Stimulated activated CD8-positive, alpha-beta memory T cell treated with anti-CD3 and anti-CD28 coated beads, Interleukin-7, amount 100 ng/mL, for 24 hours (primary cell): Measurements from ENCODE around the gene NAA30.
"Not testable (repeated sequence)": the region's sequence is repeated elsewhere in the genome, so short reads cannot be mapped to it uniquely, and the experiment has no call there.

Source experiments
- DNase-seq: peaks from one replicate; pipeline ENCODE4 v3.0.0-alpha.2; 2020; ENCODE audit warnings: low read depth

Gene NAA30

DNA sequence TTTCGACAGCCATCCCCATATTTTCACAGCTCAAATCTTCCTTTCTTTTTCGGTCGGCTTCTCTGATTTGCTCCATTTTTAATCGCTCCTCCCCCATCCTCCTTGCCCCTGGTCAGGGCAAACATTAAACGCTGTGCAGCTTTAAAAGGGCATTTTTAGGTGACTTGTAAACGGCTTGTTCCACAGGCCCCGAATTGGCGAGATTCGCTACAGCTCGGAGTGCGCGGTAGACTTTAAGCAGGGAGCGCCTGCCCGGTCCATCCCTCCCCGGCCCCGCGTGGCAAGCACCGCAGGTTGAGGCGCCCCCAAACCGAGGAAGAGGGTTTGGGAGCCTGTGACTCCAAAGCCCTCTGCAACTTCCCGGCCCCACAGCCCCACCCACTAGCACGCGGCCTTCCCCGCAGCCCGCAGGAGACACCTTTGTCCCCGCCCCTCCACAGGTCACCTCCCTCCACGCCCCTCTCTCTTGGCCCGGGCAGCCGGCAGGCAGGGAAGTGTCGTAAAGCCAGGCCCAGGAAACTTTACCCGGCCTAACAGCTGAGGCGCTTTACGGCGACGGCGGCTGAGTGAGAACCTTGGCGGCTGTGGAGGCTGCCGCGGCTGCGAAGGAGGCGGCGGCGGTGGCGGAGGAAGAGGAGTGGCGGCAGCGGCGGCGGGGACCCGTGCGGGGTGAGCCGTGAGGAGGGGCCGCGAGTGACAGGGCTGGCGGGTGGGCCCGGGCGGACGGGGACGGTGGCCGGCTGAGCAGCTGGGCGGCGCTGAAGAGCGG lies at the start of gene NAA30:
Gene NAA30, plus strand, starts transcription at position 550 of the 769 bp plus-strand sequence. CDS start 372 bp downstream, outside the sequence.
- peak; percentile 83 for DNase-seq

DNA sequence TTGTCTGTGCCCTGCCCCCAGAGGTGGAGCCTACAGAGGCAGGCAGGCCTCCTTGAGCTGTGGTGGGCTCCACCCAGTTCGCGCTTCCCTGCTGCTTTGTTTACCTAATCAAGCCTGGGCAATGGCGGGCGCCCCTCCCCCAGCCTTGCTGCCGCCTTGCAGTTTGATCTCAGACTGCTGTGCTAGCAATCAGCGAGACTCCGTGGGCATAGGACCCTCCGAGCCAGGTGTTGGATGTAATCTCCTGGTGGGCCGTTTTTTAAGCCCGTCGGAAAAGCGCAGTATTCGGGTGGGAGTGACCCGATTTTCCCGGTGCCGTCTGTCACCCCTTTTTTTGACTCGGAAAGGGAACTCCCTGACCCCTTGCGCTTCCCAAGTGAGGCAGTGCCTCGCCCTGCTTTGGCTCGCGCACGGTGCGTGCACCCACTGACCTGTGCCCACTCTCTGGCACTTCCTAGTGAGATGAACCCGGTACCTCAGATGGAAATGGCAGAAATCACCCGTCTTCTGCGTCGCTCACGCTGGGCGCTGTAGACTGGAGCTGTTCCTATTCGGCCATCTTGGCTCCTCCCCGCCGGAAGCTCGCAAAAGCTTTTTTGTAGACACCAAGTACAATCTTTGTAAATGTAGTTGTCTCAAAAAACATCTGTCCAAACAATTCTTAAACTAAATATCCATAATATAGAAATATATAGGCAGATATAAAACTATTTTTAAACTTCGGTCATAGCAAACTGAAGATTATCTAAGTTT lies 46.7 kb upstream of the NAA30 start:
- not testable (repeated sequence) for DNase-seq

DNA sequence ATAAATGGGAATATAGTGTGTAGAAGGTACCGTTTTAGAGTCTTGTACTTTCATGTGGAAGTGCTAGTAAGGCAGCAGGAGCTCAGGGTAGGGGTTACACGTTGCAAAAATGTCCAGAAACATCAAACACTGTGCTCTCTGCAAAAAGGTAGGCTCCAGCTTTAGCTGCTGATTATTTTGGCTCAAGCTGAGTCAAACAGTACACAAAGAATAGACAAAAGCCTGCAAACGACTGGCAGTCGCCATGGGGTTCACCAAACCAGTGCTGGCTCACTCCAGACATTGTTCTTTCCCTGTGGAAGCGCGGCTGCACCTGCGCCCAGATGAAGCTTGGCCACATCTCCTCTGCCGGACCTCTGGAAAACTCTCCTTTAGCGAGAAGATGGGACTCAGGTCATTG lies 45.3 kb upstream of the NAA30 start:
- no peak for DNase-seq

- DNase-seq: no peak
These were observed 43.6 kb upstream of the NAA30 start for GRCh38 chr14:57346741-57347140.

- DNase-seq: no peak
These were observed 37.8 kb upstream of the NAA30 start for GRCh38 chr14:57352396-57353170.

DNA sequence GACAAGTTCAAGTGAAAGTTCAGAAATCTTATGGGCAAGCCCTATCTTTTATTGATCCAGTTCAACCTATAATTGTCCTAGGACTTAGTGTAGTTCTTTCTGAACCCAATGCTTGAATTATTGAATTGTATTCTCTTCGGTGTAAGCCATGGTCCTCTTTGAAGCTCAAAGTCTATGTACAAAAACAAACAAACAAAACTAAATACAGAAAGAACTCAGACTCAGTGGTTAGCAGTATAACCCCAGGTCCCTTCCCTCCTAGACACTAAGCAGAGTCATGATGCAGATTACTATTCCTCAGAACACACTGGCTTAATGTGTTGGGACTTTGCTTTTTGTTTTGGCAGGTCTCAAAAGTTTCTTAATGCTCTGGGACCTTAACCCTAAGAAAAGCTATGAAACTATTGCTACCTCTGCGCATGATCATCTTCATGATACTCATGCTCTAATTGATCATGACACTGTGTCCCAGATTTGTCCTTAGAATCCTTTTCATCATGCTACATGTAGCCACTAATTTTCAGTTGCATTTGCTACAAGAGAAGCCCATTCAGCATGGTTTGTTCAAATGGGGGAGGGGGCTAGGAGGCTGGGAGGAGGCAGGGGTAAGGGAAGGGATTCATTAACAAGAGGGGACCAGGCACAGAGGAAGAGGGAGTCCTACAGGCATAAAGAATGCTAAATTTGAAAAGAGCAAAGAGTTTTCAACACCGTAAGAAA lies 35.1 kb upstream of the NAA30 start:
- no peak for DNase-seq

GRCh38 chr14:57362361-57362760 lies 28.0 kb upstream of the NAA30 start:
- no peak for DNase-seq

GRCh38 chr14:57364659-57365450 lies 25.5 kb upstream of the NAA30 start:
- no peak for DNase-seq

DNA sequence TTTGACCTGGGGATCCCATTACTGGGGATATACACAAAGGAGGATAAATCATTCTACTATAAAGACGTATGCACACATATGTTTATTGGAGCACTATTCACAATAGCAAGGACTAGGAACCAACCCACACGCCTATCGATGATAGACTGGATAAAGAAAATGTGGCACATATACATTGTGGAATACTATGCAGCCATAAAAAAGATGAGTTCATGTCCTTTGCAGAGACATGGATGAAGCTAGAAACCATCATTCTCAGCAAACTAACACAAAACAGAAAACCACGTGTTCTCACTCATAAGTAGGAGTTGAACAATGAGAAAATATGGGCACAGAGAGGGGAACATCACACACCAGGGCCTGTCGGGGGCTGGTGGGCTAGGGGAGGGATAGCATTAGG lies 20.2 kb upstream of the NAA30 start:
- DNase-seq: not testable (repeated sequence)

DNA sequence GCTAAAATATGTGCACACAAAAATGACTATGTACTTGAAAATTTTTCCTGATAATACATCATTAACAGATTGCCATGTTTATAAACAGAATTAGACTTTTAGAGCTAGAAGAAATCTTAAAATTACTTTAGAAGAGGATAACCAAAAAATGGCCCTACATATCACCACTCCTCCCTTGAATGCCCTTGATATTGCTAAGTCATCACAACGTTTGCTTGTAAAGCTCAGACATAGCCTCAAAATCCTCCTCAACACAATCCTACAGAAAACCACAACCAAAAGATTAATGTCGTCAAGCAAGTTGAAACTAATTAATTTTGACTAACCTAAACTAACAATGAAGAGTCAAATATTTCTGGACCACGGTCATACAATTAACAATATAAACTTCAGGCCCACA lies 19.4 kb upstream of the NAA30 start:
- no peak for DNase-seq

- DNase-seq: no peak
These were observed 15.2 kb upstream of the NAA30 start for GRCh38 chr14:57375156-57375555.

DNA sequence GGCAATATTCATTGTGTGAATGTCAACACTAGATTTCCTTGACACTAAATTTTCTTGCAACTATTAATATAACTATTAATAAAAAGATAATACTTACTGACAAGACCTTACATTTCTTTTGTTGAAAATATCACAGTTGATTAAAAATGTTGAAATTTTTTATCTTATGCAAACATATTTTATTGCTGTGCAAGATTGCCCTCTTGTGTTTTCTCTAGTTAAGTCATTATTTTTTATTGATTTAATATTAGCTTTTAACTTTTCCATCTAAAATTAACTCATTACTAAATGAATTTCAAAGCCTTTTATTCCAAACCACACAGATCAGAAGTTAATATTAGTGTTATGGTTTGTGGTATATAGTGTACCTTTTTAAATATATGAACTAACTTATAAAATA lies 11.7 kb upstream of the NAA30 start:
- DNase-seq: no peak

- DNase-seq: no peak
These were observed 9.5 kb upstream of the NAA30 start for GRCh38 chr14:57380935-57381334.

DNA sequence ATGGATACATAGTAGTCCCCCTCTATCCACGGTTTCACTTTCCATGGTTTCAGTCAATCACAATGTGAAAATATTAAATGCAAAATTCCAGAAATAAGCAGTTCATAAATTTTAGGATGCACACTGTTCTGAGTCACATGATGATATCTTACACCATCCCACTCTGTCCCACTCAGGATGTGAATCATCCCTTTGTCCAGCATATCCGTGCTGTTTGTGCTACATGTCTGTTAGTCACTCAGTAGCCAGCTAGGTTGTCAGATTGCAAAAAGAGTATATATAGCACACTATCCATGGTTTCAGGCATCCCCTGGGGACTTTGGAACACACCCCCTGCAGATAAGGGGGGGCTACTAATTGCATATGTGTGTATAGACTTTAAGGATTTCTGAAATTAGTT lies 8.1 kb upstream of the NAA30 start:
- no peak for DNase-seq

DNA sequence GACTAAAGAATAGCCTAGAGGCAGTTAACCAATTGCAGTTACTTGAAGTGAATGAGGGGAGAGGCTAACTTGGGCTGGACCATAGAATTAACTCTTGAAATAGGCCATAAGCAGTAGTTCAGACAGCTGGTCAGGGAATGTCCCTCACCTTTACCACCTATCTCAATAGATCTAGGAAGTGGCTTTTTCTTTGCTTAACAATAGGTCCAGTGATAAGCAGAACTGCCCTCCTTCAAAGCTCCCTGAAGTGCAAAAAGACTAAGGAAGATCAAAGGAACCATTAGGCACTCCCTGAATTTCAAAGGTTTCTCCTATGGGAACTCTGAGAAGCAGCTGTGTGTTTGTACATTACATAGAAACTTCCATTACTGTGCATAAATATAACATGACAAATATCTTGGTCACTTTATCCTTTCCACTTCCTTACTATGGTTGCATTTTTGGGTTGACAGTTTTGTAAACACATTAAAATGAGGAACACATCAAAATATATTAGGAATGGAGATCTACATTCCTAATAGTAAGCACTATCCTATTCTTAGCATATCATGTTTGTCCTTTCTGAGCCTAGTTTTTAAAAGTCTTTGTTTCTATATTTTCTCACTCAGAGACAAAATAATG lies 7.2 kb upstream of the NAA30 start:
- DNase-seq: no peak

DNA sequence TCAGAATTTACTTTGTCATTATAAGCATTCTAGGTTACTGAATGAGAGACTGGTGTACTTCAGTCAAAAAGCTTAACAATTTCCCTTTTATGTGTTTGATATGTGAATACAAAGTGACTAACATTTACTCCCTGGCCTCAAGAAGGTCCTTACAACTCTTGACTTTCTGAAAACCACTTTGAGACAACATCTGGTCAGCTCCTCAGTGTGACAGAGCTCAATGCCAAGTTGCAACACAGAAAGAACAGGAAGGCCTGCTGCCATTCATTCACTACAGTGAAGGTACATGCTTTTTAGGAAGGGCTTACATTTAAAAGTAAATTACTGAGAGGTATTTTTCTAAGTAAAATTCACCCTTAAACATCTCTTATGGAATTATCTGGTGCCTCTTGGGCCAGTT lies 2.3 kb upstream of the NAA30 start:
- DNase-seq: no peak

DNA sequence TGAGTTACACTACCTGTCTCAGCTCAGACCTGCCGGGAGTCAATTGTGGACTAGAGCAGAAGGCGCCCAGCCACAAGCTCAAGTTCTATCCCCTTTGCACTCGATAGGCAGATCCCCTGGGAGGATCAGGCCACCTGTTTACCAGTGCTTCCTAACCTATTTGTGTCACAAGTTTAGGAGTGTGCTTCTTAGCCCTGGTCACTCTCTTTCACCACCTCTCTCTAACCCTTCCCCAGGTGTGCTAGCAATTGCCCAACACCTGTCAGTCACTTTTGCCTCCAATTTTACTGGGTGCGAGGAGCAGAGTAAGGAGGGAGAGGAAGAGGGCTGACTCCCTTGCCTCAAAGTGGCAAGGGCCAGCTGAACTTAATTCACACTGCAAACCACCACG lies 745 bp upstream of the NAA30 start:
- no peak for DNase-seq

DNA sequence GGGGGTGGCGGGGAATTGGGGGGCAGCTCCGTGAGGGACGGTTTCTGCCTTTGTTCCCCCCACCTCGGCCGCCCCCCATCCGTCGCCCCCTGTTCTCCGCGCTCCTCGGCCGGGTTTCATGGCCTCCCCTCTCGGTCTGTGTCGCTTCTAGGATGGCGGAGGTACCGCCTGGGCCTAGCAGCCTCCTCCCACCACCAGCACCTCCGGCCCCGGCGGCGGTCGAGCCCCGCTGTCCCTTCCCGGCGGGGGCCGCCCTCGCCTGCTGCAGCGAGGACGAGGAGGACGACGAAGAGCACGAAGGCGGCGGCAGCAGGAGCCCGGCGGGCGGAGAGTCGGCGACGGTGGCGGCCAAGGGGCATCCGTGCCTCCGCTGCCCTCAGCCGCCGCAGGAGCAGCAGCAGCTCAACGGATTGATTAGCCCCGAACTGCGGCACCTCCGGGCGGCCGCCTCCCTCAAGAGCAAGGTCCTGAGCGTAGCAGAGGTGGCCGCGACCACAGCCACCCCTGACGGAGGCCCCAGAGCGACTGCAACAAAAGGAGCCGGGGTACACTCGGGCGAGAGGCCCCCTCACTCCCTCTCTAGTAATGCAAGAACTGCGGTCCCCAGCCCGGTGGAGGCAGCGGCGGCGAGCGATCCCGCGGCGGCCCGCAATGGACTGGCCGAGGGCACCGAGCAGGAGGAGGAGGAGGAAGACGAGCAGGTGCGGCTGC lies 575 bp downstream of the NAA30 start:
- DNase-seq: no peak

GRCh38 chr14:57391517-57392195 lies 1.3 kb downstream of the NAA30 start:
- no peak for DNase-seq

- no peak for DNase-seq
These were observed 2.4 kb downstream of the NAA30 start for GRCh38 chr14:57392830-57393229.
